GM12865 (cell line): Measurements from ENCODE around the gene ZNF692.

ENCODE experiments used
- DNase-seq: peaks from one replicate; pipeline ENCODE4 v3.0.0; 2010; ENCODE audit warnings: low read depth
- H3K4me3 ChIP-seq: 2 replicates; pipeline ENCODE4 v1.5.1; 2011; ENCODE audit warnings: mild to moderate bottlenecking, low read depth, low read length, control low read depth
- TF ChIP-seq, protein P1 (sequence below): IDR thresholded peaks from 2 replicates; pipeline ENCODE4 v1.5.1; 2011; ENCODE audit warnings: low read length, control low read depth, low read depth, inconsistent platforms; ENCODE audit not compliant: insufficient read depth; ENCODE audit errors: missing control alignments

Gene ZNF692

GRCh38 chr1:248853663-248854375 lies 5.1 kb downstream of the ZNF692 start:
- no peak overlapping the region for H3K4me3 ChIP-seq
- no peak for DNase-seq
- TF ChIP-seq, protein P1, sequence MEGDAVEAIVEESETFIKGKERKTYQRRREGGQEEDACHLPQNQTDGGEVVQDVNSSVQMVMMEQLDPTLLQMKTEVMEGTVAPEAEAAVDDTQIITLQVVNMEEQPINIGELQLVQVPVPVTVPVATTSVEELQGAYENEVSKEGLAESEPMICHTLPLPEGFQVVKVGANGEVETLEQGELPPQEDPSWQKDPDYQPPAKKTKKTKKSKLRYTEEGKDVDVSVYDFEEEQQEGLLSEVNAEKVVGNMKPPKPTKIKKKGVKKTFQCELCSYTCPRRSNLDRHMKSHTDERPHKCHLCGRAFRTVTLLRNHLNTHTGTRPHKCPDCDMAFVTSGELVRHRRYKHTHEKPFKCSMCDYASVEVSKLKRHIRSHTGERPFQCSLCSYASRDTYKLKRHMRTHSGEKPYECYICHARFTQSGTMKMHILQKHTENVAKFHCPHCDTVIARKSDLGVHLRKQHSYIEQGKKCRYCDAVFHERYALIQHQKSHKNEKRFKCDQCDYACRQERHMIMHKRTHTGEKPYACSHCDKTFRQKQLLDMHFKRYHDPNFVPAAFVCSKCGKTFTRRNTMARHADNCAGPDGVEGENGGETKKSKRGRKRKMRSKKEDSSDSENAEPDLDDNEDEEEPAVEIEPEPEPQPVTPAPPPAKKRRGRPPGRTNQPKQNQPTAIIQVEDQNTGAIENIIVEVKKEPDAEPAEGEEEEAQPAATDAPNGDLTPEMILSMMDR, result no peak

DNA sequence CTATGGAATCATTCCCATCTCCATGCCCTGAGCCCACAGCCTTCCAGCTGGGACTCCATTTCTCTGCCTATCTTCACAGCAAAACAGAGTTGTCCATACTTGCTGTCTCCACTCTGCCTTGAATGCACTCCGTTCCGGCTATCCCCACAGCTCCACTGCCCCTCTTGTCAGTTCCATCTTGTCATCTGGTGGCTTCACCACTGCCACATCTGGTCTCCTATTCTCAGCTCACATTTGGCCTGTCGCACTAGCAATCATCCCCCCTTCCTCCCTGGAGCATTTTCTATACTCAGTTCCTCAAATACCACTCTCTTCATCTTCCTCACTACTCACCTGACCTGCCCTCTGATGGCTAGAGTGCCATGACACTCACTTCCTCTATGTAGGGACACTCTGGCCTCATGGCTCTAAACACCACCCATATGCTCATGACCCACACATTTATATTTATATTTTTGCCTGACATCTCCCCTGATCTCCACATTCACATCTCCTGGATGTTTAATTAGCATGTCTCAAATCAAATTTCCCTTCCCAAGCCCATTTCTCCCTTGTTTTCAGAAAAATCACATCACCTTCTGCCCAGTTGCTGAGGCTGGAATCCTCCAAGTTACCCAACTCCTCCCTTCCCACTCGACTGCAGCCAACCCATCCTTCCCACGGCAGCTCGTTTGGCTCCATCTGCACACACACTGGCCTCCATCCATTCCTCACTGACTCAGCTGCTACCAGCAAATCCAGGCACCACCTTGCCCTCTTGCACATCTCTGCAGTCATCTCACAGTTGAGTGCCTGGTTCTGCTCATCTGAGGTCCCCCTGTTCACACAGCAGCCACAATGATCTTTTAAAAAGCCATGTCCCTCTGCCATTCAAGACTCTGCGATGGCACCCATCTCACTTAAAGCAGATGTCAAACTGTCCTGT lies 6.1 kb downstream of the ZNF692 start:
- no peak overlapping the region for H3K4me3 ChIP-seq
- no peak for DNase-seq

GRCh38 chr1:248851390-248851789 lies 7.5 kb downstream of the ZNF692 start:
- no peak overlapping the region for H3K4me3 ChIP-seq
- TF ChIP-seq, protein P1, result no peak
- DNase-seq, result no peak

More for the DNA sequence above, 6.1 kb downstream of the ZNF692 start:
- TF ChIP-seq, protein P1, result no peak

DNA sequence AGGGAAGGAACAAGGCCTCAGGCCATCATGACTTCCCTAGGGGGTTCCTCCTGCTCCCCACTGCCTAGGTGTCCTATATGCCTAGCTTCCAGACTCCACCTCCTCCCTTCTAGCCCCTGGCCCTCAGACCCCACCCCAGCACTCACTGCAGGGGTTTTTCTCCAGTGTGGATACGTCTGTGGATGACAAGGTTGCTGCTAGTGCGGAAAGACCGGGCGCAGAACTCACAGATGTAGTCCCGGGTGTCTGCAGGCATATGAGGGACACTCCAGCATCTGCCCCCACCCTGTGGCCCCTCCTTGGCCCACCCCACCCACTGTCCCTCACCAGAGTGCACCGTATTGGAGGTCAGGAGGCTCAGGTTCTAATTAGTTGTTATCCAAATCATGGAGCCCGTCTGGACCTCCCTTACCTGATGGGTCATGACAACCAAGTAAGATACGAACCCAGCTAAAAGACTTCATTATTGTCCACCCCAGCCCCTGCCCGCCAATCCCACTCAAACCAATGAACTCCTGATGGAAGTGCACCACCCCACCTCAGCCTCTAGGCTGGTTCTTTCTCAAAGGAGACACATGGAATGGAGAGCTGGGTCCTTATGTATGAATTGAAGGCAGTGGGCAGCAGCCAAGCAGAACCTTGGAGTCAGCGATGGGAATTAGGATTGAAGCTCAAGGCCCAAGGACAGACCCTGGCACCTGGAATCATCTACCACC lies 8.2 kb downstream of the ZNF692 start:
- TF ChIP-seq, protein P1, result no peak
- no peak for DNase-seq
- no peak overlapping the region for H3K4me3 ChIP-seq

DNA sequence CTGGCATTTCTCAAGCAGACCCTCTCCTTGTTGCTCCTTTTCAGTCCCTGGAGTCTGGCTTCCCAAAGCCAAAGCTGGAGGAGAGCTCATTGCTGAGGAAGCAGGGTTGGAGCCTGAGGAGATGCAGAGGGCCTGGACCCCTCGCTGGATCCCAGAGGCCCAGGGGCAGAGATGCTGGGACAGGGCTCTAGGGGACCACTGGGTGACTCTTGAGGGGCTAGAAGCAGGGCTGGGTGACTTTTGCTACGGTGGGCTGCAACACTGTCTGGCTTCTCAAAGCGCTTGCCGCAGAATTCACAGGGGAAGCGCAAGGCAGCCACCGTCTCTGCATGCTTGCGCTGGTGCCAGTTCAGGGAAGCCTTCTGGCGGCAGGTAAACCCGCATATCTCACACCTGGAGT lies 8.8 kb downstream of the ZNF692 start:
- H3K4me3 ChIP-seq, result no peak overlapping the region
- DNase-seq, result no peak
- TF ChIP-seq, protein P1, result no peak

DNA sequence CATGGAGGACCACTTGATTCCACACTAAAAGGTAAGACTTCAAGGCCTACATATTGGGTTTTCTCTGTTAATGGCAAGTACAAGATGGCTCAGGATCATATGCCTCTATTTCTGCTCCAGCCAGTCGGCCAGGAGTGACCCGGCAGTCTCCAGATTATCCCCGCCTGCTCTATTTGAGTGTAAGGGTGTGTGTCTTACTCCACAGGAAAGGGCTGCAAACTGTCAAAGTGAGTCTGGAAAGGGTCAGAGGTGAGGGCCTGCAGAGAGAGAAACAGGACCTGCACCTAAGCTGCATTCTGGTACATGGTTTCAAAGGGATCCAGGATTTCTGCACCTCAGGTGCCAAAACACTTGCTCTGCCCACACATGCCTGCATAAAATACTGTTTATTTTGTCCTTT lies 9.2 kb downstream of the ZNF692 start:
- TF ChIP-seq, protein P1, result no peak
- H3K4me3 ChIP-seq, result no peak overlapping the region
- no peak for DNase-seq
